ENCODE results near the gene DDRGK1.
A peak's percentile ranks its signal among the peaks of the same experiment; 100 is the strongest.
"Not testable (repeated sequence)": the region's sequence is repeated elsewhere in the genome, so short reads cannot be mapped to it uniquely, and the experiment has no call there.

Gene DDRGK1

GRCh38 chr20:3223994-3224680, 19.7 kb upstream of the DDRGK1 start:
- TF ChIP-seq CTCF (IDR thresholded peaks at IDR 0.05; ENCODE audit: borderline replicate concordance, insufficient read depth, low read depth, low read length): no peak

GRCh38 chr20:3223651-3223993, 19.1 kb upstream of the DDRGK1 start:
- TF ChIP-seq CTCF (IDR thresholded peaks at IDR 0.05; ENCODE audit: borderline replicate concordance, insufficient read depth, low read depth, low read length): no peak
- H3K4me3 ChIP-seq (ENCODE audit: low read depth, low read length): no peak overlapping the region

More at GRCh38 chr20:3223994-3224680, 19.7 kb upstream of the DDRGK1 start:
- no peak overlapping the region for H3K4me3 ChIP-seq (ENCODE audit: low read depth, low read length)

GRCh38 chr20:3222635-3223600, 18.4 kb upstream of the DDRGK1 start:
- TF ChIP-seq CTCF (IDR thresholded peaks at IDR 0.05; ENCODE audit: borderline replicate concordance, insufficient read depth, low read depth, low read length): no peak

GRCh38 chr20:3221398-3222226, 17.1 kb upstream of the DDRGK1 start:
- TF ChIP-seq CTCF (IDR thresholded peaks at IDR 0.05; ENCODE audit: borderline replicate concordance, insufficient read depth, low read depth, low read length): no peak

More at GRCh38 chr20:3222635-3223600, 18.4 kb upstream of the DDRGK1 start:
- H3K4me3 ChIP-seq (ENCODE audit: low read depth, low read length): no peak overlapping the region

GRCh38 chr20:3218307-3218988, 14.0 kb upstream of the DDRGK1 start:
- peak; percentile 94 for TF ChIP-seq CTCF (IDR thresholded peaks at IDR 0.05; ENCODE audit: borderline replicate concordance, insufficient read depth, low read depth, low read length)
- H3K4me3 ChIP-seq (ENCODE audit: low read depth, low read length): no peak overlapping the region

More at GRCh38 chr20:3221398-3222226, 17.1 kb upstream of the DDRGK1 start:
- no peak overlapping the region for H3K4me3 ChIP-seq (ENCODE audit: low read depth, low read length)

GRCh38 chr20:3215359-3215917, 11.0 kb upstream of the DDRGK1 start:
- H3K4me3 ChIP-seq (ENCODE audit: low read depth, low read length): not testable (repeated sequence)
